A172 (cell line): ENCODE measurements around the gene CCDC85A. TPM values are rescaled to one million over a fixed set of nuclear protein-coding genes. Genes with fewer than 3 reads are reported as not detected.
A peak's percentile ranks its signal among the peaks of the same experiment; 100 is the strongest.

Experiments
- DNase-seq: peaks from one replicate; pipeline ENCODE4 v3.0.0-alpha.2; 2015; ENCODE audit warnings: low spot score
- total RNA-seq: library from RNA; depleted of rRNA; stranded (reverse); fragments of >200 nt; shearing (Covaris generic); gene quantifications from 2 replicates; pipeline ENCODE4 v1.2.3, GENCODE V29; 2014

Gene CCDC85A
- total RNA-seq, 1 experiment from 2014 or later, result 13.1 TPM

DNA sequence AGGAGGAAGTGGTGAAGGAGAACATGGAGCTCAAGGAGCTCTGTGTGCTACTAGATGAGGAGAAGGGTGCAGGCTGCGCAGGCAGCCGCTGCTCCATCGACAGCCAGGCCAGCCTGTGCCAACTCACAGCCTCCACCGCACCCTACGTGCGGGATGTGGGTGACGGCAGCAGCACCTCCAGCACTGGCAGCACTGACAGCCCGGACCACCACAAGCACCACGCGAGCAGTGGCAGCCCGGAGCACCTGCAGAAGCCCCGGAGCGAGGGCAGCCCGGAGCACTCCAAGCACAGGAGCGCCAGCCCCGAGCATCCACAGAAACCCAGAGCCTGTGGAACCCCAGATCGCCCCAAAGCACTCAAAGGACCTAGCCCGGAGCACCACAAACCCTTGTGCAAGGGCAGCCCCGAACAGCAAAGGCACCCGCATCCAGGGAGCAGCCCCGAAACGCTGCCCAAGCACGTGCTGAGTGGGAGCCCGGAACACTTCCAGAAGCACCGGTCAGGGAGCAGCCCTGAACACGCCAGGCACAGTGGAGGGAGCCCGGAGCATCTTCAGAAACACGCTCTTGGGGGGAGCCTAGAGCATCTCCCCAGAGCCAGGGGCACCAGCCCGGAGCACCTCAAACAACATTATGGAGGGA lies 9.0 kb downstream of the CCDC85A start:
- no peak for DNase-seq

DNA sequence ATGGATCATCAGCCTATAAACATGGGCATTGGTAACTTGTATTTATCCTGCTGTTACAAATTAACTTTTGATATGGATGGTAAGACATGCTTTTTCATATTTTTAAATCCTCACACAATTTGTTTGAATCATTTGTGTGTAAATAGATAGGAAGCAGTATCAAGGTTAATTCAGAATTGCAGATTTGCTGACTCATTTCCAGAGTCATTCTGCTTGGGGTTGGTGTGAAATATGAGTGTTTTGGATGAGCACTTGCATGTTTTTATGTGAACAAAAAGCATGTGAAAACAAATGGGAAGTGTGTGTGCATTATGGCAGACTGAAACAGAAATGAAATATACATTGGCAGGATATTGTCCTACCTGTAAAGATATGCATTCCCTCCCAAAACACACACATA lies 11.8 kb downstream of the CCDC85A start:
- no peak for DNase-seq

DNA sequence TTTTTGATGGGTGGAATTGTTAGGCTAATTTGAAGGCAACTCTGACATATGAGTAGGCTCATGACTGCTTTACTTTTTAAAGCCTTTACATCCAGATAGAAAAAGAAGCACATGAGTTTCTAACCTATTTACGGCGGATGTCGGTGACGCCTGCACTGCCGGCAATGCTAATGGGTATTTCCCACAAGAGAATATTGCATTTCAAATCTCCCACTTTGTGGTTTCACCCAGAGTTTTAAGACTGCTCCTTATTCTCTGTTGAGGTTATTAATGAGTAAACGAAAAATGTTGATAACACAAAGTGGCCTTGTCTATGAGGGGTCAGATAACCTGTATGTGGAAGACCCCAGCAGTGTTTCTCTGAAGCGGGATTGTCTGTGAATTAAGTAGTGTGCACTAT lies 14.0 kb downstream of the CCDC85A start:
- no peak for DNase-seq

DNA sequence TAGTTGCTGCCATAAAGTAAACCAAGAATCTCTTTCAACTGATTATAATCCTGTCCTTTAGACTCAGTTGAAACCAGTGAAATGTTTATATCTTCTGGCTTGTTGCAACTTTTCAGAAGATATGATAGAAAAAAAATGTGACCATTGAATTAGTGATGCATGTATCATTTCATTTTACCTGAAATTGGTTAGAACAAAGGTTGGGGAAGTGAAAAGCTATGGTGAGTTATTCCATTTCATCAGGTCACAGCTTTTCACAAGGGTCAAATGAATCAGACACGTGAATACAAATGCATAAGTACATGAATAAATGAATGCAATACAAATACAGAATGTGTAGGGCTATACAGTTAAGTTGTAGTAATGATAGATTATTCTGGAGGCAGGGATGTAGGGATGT lies 15.1 kb downstream of the CCDC85A start:
- no peak for DNase-seq

DNA sequence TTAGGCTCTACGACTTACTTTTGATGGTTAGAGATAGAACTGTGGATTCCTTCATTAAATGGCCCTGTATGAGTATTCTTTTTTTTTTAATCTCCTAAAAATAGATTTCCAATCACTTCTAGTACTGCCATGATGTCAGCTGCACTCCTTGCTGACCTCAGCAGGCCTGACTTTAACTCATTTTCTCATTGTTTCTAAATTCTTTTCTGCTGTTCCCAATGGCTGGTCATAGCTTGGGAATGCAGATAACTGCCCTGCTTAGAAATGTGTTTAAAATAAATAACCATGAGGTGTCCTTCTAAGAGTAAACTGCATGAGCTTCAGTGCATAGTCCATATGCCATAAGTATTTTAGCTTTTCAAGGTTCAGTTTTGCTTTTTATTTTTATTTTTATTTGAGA lies 15.7 kb downstream of the CCDC85A start:
- peak; percentile 73 for DNase-seq

DNA sequence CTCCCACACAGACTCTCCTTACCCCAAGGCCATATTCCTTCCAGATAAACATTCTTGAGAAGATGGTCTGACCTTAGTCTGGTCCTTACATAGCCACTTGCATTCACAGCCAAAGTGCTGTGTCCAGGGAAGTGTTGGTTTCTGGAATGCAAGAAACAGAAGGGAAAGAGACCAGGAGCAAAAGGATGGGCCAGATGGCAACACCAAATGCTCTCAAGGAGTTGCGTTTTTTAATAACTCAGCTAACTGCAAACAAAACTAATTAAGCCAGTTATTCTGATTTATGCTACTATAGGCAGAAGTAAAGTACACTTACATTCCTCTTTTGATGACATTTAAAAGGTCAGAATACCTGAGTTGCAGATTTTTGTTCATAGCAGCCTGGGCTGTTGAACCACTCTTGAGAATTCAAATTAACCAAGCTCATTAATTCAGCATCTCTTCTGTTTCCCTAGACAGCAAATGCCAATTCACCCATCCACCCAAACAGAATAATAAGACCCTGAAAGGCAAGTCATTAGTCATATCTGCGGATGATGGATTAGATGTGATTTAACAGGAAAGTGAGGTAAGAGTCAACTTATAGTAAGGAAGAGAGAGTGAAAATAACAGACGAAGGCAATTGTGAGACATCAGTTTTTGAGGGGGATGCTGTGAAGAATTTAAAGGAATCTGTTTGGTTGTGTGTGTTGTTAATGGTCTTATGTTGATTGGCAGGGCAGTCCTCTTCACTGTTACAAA lies 18.8 kb downstream of the CCDC85A start:
- no peak for DNase-seq

DNA sequence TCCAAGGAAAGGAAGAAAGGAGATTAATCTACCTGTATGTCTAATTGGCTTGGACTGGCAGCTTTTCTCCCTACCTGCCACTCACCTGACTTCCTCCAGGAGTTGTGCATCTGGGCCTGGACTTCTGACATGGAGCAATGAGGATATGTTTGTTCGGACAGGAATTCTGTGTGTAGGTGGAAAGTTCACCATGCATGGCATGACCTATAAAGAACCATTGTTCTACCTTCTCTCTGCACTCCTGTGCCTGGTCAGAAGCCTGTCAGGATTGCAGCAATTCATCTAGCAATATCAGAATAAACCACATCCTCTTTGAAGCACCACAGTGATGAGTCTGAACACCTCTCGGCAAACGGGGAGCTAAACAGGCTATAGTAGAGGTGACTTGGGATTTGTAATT lies 20.8 kb downstream of the CCDC85A start:
- no peak for DNase-seq

DNA sequence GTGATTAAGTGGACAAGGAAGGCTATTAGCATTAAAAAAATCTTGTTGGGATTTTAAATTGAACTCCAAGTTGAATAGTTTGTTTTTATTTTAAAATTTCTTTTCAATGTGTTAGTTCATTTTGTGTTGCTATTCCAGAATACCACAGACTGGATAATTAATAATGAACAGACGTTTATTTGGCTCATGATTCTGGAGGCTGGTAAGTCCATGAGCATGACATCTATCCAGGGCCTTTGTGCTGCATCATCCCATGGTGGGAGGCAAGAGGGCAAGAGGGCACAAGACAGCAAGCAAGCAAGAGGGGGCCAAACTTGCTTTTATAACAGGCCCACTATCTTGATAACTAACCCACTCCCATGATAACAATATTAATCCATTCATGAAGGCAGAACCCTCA lies 22.5 kb downstream of the CCDC85A start:
- no peak for DNase-seq

DNA sequence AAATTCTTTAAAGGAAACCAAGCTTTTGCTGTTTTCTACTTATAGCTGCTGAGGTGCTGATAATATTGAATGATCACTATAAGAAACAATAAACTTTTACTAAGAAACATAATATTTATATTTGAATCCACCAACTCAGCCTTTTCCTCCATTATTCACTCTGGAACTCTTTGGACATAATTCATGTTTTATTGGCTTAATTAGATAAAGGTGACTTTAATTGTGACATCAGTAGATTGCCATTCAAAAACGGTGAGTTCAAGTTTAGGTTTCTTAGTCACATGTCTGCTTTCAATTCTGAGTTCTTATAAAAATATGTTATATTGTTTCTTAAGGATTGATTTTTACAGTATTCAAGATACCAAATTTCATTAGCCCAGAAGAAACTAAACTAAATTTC lies 24.0 kb downstream of the CCDC85A start:
- no peak for DNase-seq

DNA sequence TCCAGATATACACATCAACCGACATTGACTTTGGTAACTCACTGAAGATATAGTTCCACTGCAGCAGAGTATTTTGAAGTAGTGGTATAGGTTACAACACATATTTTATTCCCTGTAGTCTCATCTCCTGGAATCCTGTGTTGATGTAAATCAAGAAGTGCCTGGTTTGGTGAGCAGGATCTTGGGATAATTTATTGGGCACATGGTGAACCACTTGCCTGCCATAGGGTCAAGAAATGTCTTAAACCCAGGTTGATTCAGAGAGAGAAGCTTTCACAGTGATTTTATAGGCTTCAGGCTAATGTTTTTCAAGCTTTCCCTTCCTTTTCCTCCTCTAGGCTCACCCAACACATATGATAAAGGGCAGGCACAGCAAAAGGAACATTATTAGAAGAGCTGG lies 24.6 kb downstream of the CCDC85A start:
- DNase-seq, result no peak

DNA sequence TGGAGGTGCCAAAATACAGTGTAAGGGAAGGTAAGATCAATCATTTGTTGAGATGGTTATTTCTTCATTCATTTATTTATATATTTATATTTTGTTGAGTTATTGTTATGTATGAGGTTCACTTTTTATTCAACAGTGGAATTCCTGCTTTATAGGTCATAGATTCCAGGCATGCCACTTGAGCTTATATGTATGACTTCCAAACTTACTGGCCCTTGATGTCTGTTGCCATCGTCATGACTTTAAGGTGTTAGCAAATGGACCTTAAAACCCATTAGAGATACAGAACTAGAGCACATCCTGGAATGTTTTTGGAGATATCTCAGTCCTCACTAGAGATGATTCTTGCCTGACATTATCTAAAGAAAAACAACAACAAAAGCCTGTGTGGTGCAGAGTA lies 25.9 kb downstream of the CCDC85A start:
- DNase-seq, result no peak

DNA sequence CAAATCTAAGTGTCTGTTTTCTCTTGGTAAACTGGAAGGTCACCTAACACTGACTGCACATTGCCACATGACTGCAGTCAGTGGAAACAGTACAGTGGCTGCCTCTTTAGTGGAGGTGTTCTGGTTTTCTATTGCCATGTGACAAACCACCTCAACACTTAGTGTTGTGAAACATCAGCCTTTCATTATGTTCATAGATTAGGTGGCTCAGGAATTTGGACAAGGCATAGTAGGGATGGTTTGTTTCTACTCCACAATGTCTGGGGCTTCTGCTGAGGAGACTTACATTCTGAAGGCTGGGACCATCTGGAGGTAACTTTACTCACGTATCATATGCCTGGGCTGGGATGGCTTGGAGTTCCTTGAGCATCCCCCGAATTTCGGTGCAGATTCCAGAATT lies 26.5 kb downstream of the CCDC85A start:
- no peak for DNase-seq

DNA sequence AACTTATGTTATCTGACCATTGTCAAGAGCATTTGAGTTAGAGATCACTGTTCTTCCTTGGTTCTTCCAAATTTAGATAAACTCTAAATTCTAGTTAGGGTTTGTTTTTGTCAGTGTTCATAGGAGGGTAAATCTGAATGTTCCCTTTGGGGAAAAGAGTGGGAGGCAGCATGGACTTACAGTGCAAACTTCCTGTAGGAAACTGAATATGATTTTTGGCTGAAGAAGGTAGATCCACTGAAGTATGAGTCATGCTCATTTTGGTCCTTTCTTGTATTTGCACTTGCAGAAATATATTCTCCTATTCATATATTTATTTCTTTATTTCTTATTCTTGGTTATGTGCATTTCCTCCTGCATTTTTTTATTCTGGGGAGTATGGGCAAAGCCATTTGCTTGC lies 27.3 kb downstream of the CCDC85A start:
- DNase-seq, result no peak

DNA sequence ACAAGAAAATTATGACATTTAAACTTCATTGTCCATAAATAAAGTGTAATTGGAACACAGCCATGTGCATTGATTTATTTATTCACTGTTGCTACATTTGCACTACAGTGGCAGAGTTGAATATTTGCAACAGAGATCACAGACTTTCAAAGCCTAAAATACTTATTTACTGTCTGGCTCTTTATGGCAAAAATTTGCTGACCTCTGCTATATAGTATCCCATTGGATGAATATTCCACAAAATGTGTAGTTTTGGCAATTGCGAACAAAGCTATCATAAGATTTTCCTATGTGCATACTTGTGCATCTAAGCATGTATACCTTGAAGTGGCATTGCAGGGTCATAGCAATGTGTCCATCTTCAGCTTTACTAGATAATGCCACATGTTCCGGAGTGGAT lies 32.1 kb downstream of the CCDC85A start:
- no peak for DNase-seq

DNA sequence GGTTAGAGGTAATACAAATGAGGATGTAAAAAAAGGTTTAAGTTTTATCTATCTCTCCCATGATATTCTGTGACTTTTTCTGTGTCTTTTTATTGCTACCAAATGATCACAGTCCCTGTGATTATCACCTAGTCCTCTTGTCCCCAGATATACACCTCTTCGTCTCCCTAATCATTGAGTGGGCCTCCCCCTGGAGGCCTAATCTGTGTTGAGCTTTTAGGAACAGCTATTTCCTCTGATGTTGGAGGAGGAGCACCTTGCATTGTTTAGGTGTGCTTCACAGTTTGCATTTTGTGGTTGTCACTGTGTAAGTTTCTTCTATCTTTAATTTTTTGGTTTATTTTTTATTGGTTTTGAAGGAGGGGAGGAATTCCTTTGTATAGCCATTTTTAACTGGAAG lies 33.3 kb downstream of the CCDC85A start:
- no peak for DNase-seq

DNA sequence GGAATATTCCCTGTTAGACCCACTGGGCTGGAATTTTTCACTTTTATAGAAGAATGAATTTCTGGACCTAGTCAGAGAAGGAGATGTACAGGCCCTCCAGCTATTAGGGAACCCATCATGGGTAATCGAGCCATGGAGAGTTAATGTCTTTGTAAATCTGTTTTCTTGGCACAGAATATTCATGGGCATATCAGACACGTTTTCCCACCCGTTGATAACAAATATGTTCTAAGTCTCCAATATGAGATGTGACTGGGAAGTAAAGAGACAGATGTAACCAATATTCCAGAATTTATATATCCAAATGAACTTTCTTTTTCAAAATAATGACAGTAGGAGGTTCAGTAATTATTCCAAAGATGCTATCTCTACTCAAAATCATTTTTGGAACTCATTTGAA lies 38.7 kb downstream of the CCDC85A start:
- DNase-seq, result no peak

DNA sequence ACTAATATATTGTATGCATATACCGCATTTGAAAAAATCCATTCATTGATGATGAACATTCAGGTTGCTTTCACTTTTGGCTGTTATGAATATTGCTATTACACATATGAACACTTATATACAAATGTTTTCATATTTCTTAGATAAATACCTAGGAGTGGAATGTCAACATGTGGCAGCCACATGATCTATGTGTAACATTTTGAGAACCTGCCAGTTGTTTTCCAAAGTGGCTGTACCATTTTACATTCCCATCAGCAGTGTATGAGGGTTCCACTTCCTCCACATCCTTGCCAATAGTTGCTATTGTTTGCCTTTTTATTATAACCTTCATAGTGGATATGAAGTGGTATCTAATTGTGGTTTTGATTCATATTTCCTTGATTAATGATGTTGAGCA lies 40.5 kb downstream of the CCDC85A start:
- no peak for DNase-seq

DNA sequence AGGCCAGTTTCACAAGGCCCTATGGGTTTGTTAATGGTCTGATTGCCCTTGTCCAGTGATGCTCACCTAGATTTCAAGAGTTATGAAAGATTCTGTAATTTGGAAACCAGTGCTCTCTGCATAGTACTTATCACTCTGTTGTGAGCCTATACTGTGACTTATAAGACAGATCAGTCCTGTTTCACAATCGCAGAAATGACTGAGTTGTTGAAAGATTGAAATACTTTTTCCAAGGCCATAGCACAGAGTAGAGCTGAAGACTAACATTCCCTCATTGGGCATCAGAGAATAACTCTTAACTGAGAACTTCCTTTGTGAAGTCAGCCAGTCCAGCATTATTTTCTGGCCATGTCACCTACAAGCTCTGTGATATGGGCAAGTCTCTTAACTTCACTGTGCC lies 44.0 kb downstream of the CCDC85A start:
- no peak for DNase-seq

DNA sequence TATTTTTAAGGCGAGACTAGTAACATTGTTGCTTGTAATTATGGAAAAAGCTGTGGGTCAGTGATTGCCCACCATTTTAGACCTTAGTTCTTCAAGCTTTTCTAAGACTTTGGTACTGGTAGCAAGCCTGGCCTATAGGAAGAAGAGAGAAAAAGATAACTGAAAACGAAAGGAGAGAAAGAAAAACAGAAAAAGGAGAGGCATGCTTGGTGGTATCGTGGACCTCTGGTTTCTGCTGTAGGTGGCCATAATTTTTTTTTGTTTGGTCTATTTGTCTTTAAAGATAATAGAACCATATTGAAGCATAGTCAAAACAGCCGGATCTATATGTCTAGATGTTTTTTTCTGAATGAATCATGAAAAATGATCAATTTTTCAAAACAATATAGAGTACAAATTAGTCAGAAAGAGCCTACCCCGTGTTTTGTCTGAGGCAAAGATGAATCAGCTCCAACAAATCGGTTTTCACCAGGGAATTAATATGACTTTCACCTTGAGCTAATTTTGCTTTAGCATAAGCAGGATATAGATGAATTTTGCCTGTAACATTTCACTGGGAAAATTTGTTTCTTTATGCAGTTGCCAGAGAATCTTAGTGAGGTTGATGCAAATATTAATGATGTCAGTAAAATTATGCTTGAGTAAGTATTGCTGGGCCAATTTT lies 45.7 kb downstream of the CCDC85A start:
- DNase-seq, result no peak

DNA sequence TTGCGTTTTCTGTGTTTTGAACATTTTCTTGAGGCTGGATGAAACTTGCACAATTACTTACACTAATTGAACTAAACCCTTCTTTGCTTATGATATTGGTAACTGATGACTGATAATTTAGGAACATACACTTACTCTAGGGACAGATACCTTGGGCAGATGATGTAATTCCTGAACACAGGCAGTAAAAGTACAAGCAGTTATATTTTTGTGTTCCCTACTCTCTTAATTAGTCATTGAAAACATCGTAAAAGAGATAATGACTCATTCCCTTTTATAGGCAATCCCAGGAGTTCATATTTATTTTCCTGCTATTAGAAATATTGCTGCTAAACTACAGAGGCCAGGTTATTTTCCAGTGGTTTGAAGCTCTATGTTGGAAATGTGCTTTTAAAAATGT lies 46.4 kb downstream of the CCDC85A start:
- peak; percentile 46 for DNase-seq

DNA sequence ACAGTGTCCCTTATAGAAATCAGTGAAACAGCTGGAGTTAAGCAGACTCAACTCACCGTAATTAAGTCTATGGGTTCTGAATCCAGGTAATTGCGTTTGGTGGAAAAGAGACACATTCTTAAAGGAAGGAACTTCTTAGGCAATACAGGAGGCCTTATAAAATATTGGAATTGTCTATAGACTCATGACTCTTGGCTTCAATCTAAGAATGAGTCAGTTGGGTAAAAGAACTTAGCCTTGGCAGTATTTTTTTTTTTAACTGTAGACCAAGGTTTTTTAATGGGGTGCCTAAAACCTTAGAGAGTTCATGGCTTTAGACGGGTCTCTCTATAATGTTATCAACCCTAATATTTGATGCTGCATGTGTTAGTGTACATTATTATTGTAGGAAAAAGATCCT lies 47.6 kb downstream of the CCDC85A start:
- no peak for DNase-seq

DNA sequence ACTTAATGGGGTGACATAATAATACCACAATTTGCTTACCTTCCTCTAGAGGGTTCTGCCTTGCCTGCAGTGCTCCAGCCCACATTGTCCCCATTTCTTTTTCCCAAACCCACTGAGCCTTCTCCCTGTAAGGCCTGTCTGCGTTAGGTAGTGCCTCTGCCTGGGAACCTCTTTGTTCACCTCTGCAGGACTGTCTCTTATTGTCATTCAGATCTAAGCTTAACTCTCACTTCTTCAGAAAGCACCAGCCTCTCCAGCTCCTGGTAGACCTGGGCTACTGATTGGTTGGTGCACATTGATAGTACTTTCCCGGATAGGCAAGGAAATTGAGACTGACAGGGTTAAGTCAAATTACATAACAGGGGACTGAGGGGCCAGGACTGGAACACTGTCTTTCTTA lies 49.1 kb downstream of the CCDC85A start:
- DNase-seq, result no peak

DNA sequence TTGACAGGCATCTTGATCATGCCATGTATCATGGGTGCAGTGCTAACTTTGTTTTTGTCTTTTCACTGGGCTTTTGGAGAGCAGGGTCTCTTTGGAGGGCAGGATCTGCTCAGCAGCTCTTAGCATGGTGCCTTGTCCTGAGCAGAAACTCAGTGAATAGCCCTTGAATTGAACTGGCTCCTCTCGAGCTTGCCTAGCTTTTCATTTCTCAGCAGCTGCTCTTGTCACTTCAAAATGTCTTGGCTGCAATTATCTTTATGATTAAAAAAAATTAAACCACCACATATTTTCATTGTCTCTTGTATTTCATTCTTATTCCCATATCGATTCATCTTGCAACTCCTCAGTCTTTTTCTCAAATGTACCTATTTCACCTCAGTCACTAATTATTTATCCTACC lies 50.5 kb downstream of the CCDC85A start:
- DNase-seq, result no peak
